ENCODE data around the gene WDR64. TPM values are rescaled to one million over a fixed set of nuclear protein-coding genes. Genes with fewer than 3 reads are reported as not detected.
"Not testable (repeated sequence)": the region's sequence is repeated elsewhere in the genome, so short reads cannot be mapped to it uniquely, and the experiment has no call there.

The WDR64 gene
- total and polyA plus RNA-seq, 3 experiments from 2014 or later: 0.48 TPM; not detected in 2

DNA sequence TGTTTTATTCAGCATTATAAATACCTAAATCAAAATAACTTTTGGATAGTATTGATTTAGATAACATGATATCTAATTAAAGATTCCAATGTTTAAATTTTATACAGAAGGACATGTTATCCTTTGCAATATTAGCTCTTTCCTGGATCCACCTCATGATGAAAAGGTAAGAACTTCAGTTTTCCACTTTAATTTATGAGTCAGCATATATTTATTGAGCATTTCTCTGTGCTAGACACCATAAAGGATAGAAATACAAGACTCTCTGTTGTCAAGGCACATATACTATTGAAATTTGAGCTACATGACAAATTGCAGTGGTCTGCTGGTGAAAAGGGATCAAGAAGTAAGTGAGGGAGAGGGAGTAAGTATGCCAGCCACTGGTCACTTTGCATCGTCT, 127.8 kb downstream of the WDR64 start:
- Histone ChIP-seq H3K27me3 (ENCODE audit: insufficient read depth, low read length, poor library complexity, severe bottlenecking) (no peaks in the 10 kb centered on the region), H3K27ac (ENCODE audit: low read depth, low read length) (no peak overlapping the region), H3K4me1 (ENCODE audit: insufficient read depth, low read length) (no peaks in the 10 kb centered on the region), H3K36me3 (ENCODE audit: insufficient read depth, low read length) (no peaks in the 10 kb centered on the region), H3K9me3 (ENCODE audit: low read length) (no peaks in the 10 kb centered on the region), H3K4me3 (ENCODE audit: low read length) (no peak overlapping the region)
- no peaks in the 10 kb centered on the region for H3K4me1 Mint-ChIP-seq
- POLR2A ChIA-PET: no interaction called here
- H3K9me3 Mint-ChIP-seq: peaks cover 0 to 4% (median 0%) of the 10 kb centered on the region in 5 donors
- peaks cover 6 to 17% of the 10 kb centered on the region in 2 donors for H3K27me3 Mint-ChIP-seq
- H3K27ac Mint-ChIP-seq: no peak overlapping the region
- CTCF ChIA-PET: no interaction called here
- DNase-seq: no peak
- H3K4me3 Mint-ChIP-seq: no peak overlapping the region
- H3K36me3 Mint-ChIP-seq: no peaks in the 10 kb centered on the region

- Histone ChIP-seq H3K27ac (ENCODE audit: low read depth, low read length) (no peak overlapping the region), H3K9me3 (ENCODE audit: low read length) (no peaks in the 10 kb centered on the region), H3K36me3 (ENCODE audit: insufficient read depth, low read length) (no peaks in the 10 kb centered on the region), H3K27me3 (ENCODE audit: insufficient read depth, low read length, poor library complexity, severe bottlenecking) (no peaks in the 10 kb centered on the region), H3K4me1 (ENCODE audit: insufficient read depth, low read length) (no peaks in the 10 kb centered on the region), H3K4me3 (ENCODE audit: low read length) (no peak overlapping the region)
- POLR2A ChIA-PET: interaction anchor here (0.5 kb wide), 1 partner anchor 99 kb away, joined by 3 read pairs; no protein-coding TSS in a partner anchor
- Mint-ChIP-seq H3K4me1 (no peaks in the 10 kb centered on the region), H3K9me3 (peaks cover 0 to 4% (median 0%) of the 10 kb centered on the region in 5 donors), H3K27me3 (peaks cover 6 to 22% of the 10 kb centered on the region in 2 donors), H3K27ac (no peak overlapping the region), H3K4me3 (no peak overlapping the region), H3K36me3 (no peaks in the 10 kb centered on the region)
- CTCF ChIA-PET: no interaction called here
- no peak for DNase-seq
These were observed 130.3 kb downstream of the WDR64 start for GRCh38 chr1:241782396-241782795.

- no peak overlapping the region for H3K27ac Mint-ChIP-seq
- H3K4me1 Mint-ChIP-seq: no peaks in the 10 kb centered on the region
- H3K27me3 ChIP-seq (ENCODE audit: insufficient read depth, low read length, poor library complexity, severe bottlenecking): no peaks in the 10 kb centered on the region
- ChIA-PET POLR2A (no interaction called here), CTCF (interaction anchor here (1.7 kb wide), 1 partner anchor 55 kb away, joined by 3 read pairs; no protein-coding TSS in a partner anchor)
- H3K36me3 Mint-ChIP-seq: no peaks in the 10 kb centered on the region
- no peak overlapping the region for H3K27ac ChIP-seq (ENCODE audit: low read depth, low read length)
- no peak overlapping the region for H3K4me3 ChIP-seq (ENCODE audit: low read length)
- H3K4me1 ChIP-seq (ENCODE audit: insufficient read depth, low read length): no peaks in the 10 kb centered on the region
- no peak for DNase-seq
- H3K27me3 Mint-ChIP-seq: peaks cover 5 to 12% of the 10 kb centered on the region in 2 donors
- H3K9me3 ChIP-seq (ENCODE audit: low read length): no peaks in the 10 kb centered on the region
- H3K36me3 ChIP-seq (ENCODE audit: insufficient read depth, low read length): no peaks in the 10 kb centered on the region
- no peak overlapping the region for H3K4me3 Mint-ChIP-seq
- H3K9me3 Mint-ChIP-seq: no peaks in the 10 kb centered on the region
These were observed 135.6 kb downstream of the WDR64 start for GRCh38 chr1:241787691-241788090.

GRCh38 chr1:241789061-241789460, 137.0 kb downstream of the WDR64 start:
- H3K36me3 Mint-ChIP-seq: no peaks in the 10 kb centered on the region
- no peaks in the 10 kb centered on the region for H3K36me3 ChIP-seq (ENCODE audit: insufficient read depth, low read length)
- H3K27me3 ChIP-seq (ENCODE audit: insufficient read depth, low read length, poor library complexity, severe bottlenecking): no peaks in the 10 kb centered on the region
- ChIA-PET POLR2A (no interaction called here), CTCF (interaction anchor here (1.7 kb wide), 1 partner anchor 53 kb away, joined by 3 read pairs; no protein-coding TSS in a partner anchor)
- H3K9me3 ChIP-seq (ENCODE audit: low read length): no peaks in the 10 kb centered on the region
- no peaks in the 10 kb centered on the region for H3K4me1 ChIP-seq (ENCODE audit: insufficient read depth, low read length)
- H3K4me3 ChIP-seq (ENCODE audit: low read length): no peak overlapping the region
- H3K4me3 Mint-ChIP-seq: no peak overlapping the region
- H3K4me1 Mint-ChIP-seq: no peaks in the 10 kb centered on the region
- H3K27me3 Mint-ChIP-seq: peaks cover 3 to 8% of the 10 kb centered on the region in 2 donors
- H3K9me3 Mint-ChIP-seq: no peaks in the 10 kb centered on the region
- H3K27ac ChIP-seq (ENCODE audit: low read depth, low read length): no peak overlapping the region
- H3K27ac Mint-ChIP-seq: no peak overlapping the region
- no peak for DNase-seq

DNA sequence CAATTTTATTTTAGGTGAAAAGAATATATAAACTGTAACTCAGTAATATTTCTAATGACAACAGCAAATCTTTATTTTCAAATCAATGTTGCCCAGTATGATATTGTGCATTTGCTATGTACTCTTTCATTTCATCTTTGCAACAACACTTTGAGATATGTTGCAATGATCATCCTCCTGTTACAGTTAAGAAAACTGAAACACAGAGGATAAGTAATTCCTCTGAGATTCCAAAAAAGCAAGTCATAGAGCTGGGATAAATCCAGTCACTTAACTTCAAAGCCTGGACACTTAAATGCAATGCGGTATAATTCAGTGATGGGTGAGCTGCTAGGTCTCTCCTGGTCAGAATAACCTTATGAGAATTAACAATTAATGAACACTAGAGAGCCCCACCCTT, 147.3 kb downstream of the WDR64 start:
- no peaks in the 10 kb centered on the region for H3K9me3 ChIP-seq (ENCODE audit: low read length)
- no peak overlapping the region for H3K27ac ChIP-seq (ENCODE audit: low read depth, low read length)
- no peaks in the 10 kb centered on the region for H3K4me1 ChIP-seq (ENCODE audit: insufficient read depth, low read length)
- ChIA-PET CTCF (no interaction called here), POLR2A (no interaction called here)
- no peaks in the 10 kb centered on the region for H3K36me3 ChIP-seq (ENCODE audit: insufficient read depth, low read length)
- H3K4me1 Mint-ChIP-seq: no peaks in the 10 kb centered on the region
- H3K27ac Mint-ChIP-seq: no peak overlapping the region
- H3K27me3 Mint-ChIP-seq: peaks cover 3 to 18% of the 10 kb centered on the region in 2 donors
- no peak for DNase-seq
- H3K36me3 Mint-ChIP-seq: no peaks in the 10 kb centered on the region
- no peaks in the 10 kb centered on the region for H3K9me3 Mint-ChIP-seq
- H3K27me3 ChIP-seq (ENCODE audit: insufficient read depth, low read length, poor library complexity, severe bottlenecking): no peaks in the 10 kb centered on the region
- H3K4me3 ChIP-seq (ENCODE audit: low read length): no peak overlapping the region
- no peak overlapping the region for H3K4me3 Mint-ChIP-seq

- no peak overlapping the region for H3K4me3 ChIP-seq (ENCODE audit: low read length)
- H3K36me3 ChIP-seq (ENCODE audit: insufficient read depth, low read length): no peaks in the 10 kb centered on the region
- no peaks in the 10 kb centered on the region for H3K4me1 ChIP-seq (ENCODE audit: insufficient read depth, low read length)
- Mint-ChIP-seq H3K4me1 (no peaks in the 10 kb centered on the region), H3K27me3 (peaks cover 0 to 14% of the 10 kb centered on the region in 2 donors), H3K9me3 (no peaks in the 10 kb centered on the region), H3K27ac (no peak overlapping the region), H3K4me3 (no peak overlapping the region), H3K36me3 (no peaks in the 10 kb centered on the region)
- no peak for DNase-seq
- no peaks in the 10 kb centered on the region for H3K27me3 ChIP-seq (ENCODE audit: insufficient read depth, low read length, poor library complexity, severe bottlenecking)
- POLR2A ChIA-PET: no interaction called here
- CTCF ChIA-PET: no interaction called here
- no peak overlapping the region for H3K27ac ChIP-seq (ENCODE audit: low read depth, low read length)
- H3K9me3 ChIP-seq (ENCODE audit: low read length): no peaks in the 10 kb centered on the region
These were observed 148.6 kb downstream of the WDR64 start for GRCh38 chr1:241800640-241801039.

GRCh38 chr1:241802863-241803262, 150.8 kb downstream of the WDR64 start:
- no peaks in the 10 kb centered on the region for H3K4me1 Mint-ChIP-seq
- CTCF ChIA-PET: no interaction called here
- no peak overlapping the region for H3K4me3 ChIP-seq (ENCODE audit: low read length)

DNA sequence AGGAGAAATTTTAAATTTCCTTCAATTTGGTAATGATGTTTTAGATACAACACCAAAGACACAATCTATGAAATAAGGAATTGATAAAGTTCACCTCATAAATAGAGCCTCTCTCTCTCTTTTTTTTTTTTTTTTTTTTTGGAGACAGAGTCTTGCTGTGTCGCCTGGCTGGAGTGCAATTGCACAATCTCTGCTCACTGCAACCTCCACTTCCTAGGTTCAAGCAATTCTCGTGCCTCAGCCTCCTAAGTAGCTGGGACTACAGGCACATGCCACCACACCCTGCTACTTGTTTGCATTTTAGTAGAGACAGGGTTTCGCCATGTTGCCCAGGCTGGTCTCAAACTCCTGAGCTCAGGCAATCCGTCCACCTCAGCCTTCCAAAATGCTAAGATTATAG, 152.6 kb downstream of the WDR64 start:
- CTCF ChIA-PET; H3K4me1 ChIP-seq (ENCODE audit: insufficient read depth, low read length); H3K4me3 ChIP-seq (ENCODE audit: low read length); DNase-seq; H3K36me3 Mint-ChIP-seq; POLR2A ChIA-PET; H3K27ac ChIP-seq (ENCODE audit: low read depth, low read length); H3K4me1 Mint-ChIP-seq; H3K9me3 ChIP-seq (ENCODE audit: low read length); H3K27me3 ChIP-seq (ENCODE audit: insufficient read depth, low read length, poor library complexity, severe bottlenecking); H3K36me3 ChIP-seq (ENCODE audit: insufficient read depth, low read length); H3K4me3 Mint-ChIP-seq; H3K27ac Mint-ChIP-seq; H3K9me3 Mint-ChIP-seq: not testable (repeated sequence)
- peaks cover 0 to 16% of the 10 kb centered on the region in 2 donors for H3K27me3 Mint-ChIP-seq

More at GRCh38 chr1:241802863-241803262, 150.8 kb downstream of the WDR64 start:
- Histone ChIP-seq H3K4me1 (ENCODE audit: insufficient read depth, low read length) (no peaks in the 10 kb centered on the region), H3K27ac (ENCODE audit: low read depth, low read length) (no peak overlapping the region), H3K27me3 (ENCODE audit: insufficient read depth, low read length, poor library complexity, severe bottlenecking) (no peaks in the 10 kb centered on the region), H3K36me3 (ENCODE audit: insufficient read depth, low read length) (no peaks in the 10 kb centered on the region), H3K9me3 (ENCODE audit: low read length) (no peaks in the 10 kb centered on the region)
- H3K9me3 Mint-ChIP-seq: no peaks in the 10 kb centered on the region
- H3K4me3 Mint-ChIP-seq: no peak overlapping the region
- DNase-seq: no peak
- no peak overlapping the region for H3K27ac Mint-ChIP-seq
- peaks cover 0 to 16% of the 10 kb centered on the region in 2 donors for H3K27me3 Mint-ChIP-seq
- H3K36me3 Mint-ChIP-seq: no peaks in the 10 kb centered on the region
- POLR2A ChIA-PET: no interaction called here

GRCh38 chr1:241808265-241808664, 156.2 kb downstream of the WDR64 start:
- H3K27me3 ChIP-seq (ENCODE audit: insufficient read depth, low read length, poor library complexity, severe bottlenecking): no peaks in the 10 kb centered on the region
- no peak overlapping the region for H3K27ac Mint-ChIP-seq
- no peak for DNase-seq
- no peak overlapping the region for H3K4me3 Mint-ChIP-seq
- H3K9me3 ChIP-seq (ENCODE audit: low read length): no peaks in the 10 kb centered on the region
- no peak overlapping the region for H3K27ac ChIP-seq (ENCODE audit: low read depth, low read length)
- POLR2A ChIA-PET: no interaction called here
- no peaks in the 10 kb centered on the region for H3K36me3 Mint-ChIP-seq
- no peaks in the 10 kb centered on the region for H3K36me3 ChIP-seq (ENCODE audit: insufficient read depth, low read length)
- H3K27me3 Mint-ChIP-seq: peaks cover 2 to 15% of the 10 kb centered on the region in 2 donors
- no peaks in the 10 kb centered on the region for H3K9me3 Mint-ChIP-seq
- H3K4me1 Mint-ChIP-seq: no peaks in the 10 kb centered on the region
- H3K4me3 ChIP-seq (ENCODE audit: low read length): no peak overlapping the region
- no peaks in the 10 kb centered on the region for H3K4me1 ChIP-seq (ENCODE audit: insufficient read depth, low read length)
- CTCF ChIA-PET: no interaction called here

Data from CD8-positive, alpha-beta memory T cell (primary cell).